HEK293 (cell line): ENCODE measurements around the gene TTLL1.

Source experiments
- CTCF ChIA-PET: fragments of 350-600 bp; formaldehyde crosslinking; extraction: SDS; loops from one replicate; lab custom pipeline; 2021; ENCODE audit warnings: antibody characterized with exemption; lab: Yijun Ruan, JAX
- POLR2A ChIA-PET: fragments of 300-600 bp; formaldehyde crosslinking; extraction: SDS; loops from one replicate; lab custom pipeline; 2020; ENCODE audit warnings: antibody characterized with exemption, inconsistent platforms; lab: Yijun Ruan, JAX
- H3K27ac ChIP-seq: fragments of 200-500 bp; sonication (Bioruptor generic); 2 replicates; pipeline ENCODE4 v1.5.1; 2014; ENCODE audit warnings: low read depth, low read length, control low read depth, inconsistent platforms; ENCODE audit errors: extremely low read depth
- H3K36me3 ChIP-seq, 2 experiments: fragments of 200-500 bp in 1 of 2; sonication (Bioruptor generic) in 1 of 2; 1 replicate in 1 of 2; 2 replicates in 1 of 2; pipeline ENCODE4 v1.5.1; 2014 to 2017; ENCODE audit warnings: inconsistent platforms in 2 of 2, low read length in 2 of 2; ENCODE audit not compliant: control insufficient read depth in 2 of 2, insufficient read depth in 1 of 2
- H3K4me1 ChIP-seq: fragments of 200-500 bp; sonication (Bioruptor generic); 2 replicates; pipeline ENCODE4 v1.5.1; 2014; ENCODE audit warnings: mild to moderate bottlenecking, low read length, inconsistent platforms; ENCODE audit not compliant: control insufficient read depth, insufficient read depth
- H3K4me3 ChIP-seq: 2 replicates; pipeline ENCODE4 v1.5.1; 2011; ENCODE audit warnings: low read depth, mild to moderate bottlenecking, control low read depth, low read length, moderate library complexity
- H3K9me3 ChIP-seq: fragments of 200-500 bp; sonication (Bioruptor generic); 2 replicates; pipeline ENCODE4 v1.5.1; 2014; ENCODE audit warnings: low read depth, low read length, inconsistent platforms; ENCODE audit not compliant: control insufficient read depth, insufficient read depth
- CTCF ChIP-seq: fragments of 450-650 bp; formaldehyde crosslinking; IDR thresholded peaks from 2 replicates; pipeline ENCODE4 v1.5.1; 2016; ENCODE audit warnings: missing biosample characterization, missing genetic modification characterization
- EGR2 ChIP-seq: fragments of 450-650 bp; formaldehyde crosslinking; IDR thresholded peaks from 2 replicates; pipeline ENCODE4 v1.5.1; 2016; ENCODE audit warnings: low read depth, missing biosample characterization, missing genetic modification characterization
- GFI1B ChIP-seq: fragments of 450-650 bp; formaldehyde crosslinking; IDR thresholded peaks from 2 replicates; pipeline ENCODE4 v1.5.1; 2016; ENCODE audit warnings: missing biosample characterization, missing genetic modification characterization
- GLIS1 ChIP-seq: fragments of 450-650 bp; formaldehyde crosslinking; IDR thresholded peaks from 2 replicates; pipeline ENCODE4 v1.5.1; 2016; ENCODE audit warnings: missing biosample characterization, missing genetic modification characterization
- KLF8 ChIP-seq: fragments of 450-650 bp; formaldehyde crosslinking; IDR thresholded peaks from 2 replicates; pipeline ENCODE4 v1.5.1; 2016; ENCODE audit warnings: missing biosample characterization, missing genetic modification characterization
- MEIS1 ChIP-seq: sonication (generic); formaldehyde crosslinking; IDR thresholded peaks from 2 replicates; pipeline ENCODE4 v1.8.1; 2022; ENCODE audit warnings: missing genetic modification reagents, mild to moderate bottlenecking, borderline replicate concordance
- PRDM4 ChIP-seq: fragments of 450-650 bp; formaldehyde crosslinking; IDR thresholded peaks from 2 replicates; pipeline ENCODE4 v1.5.1; 2017; ENCODE audit warnings: missing biosample characterization, missing genetic modification characterization
- TCF7L2 ChIP-seq: IDR thresholded peaks from 2 replicates; pipeline ENCODE4 v1.6.1; 2011; ENCODE audit warnings: low read depth, mild to moderate bottlenecking, inconsistent platforms, low read length, moderate library complexity, borderline replicate concordance
- ZBTB26 ChIP-seq: fragments of 450-650 bp; formaldehyde crosslinking; optimal IDR thresholded peaks from 2 replicates; pipeline ENCODE3; 2016; ENCODE audit warnings: missing biosample characterization, mild to moderate bottlenecking, missing genetic modification characterization
- ZIC2 ChIP-seq: fragments of 450-650 bp; formaldehyde crosslinking; IDR thresholded peaks from 2 replicates; pipeline ENCODE4 v1.5.1; 2016; ENCODE audit warnings: missing biosample characterization, missing genetic modification characterization
- ZNF239 ChIP-seq: fragments of 450-650 bp; formaldehyde crosslinking; IDR thresholded peaks from 2 replicates; pipeline ENCODE4 v1.5.1; 2016; ENCODE audit warnings: missing biosample characterization, missing genetic modification characterization
- ZNF266 ChIP-seq: fragments of 450-650 bp; formaldehyde crosslinking; IDR thresholded peaks from 2 replicates; pipeline ENCODE4 v1.5.1; 2016; ENCODE audit warnings: missing biosample characterization, missing genetic modification characterization, low read depth
- ZNF48 ChIP-seq: fragments of 450-650 bp; formaldehyde crosslinking; IDR thresholded peaks from 2 replicates; pipeline ENCODE4 v1.5.1; 2016; ENCODE audit warnings: missing biosample characterization, missing genetic modification characterization
- ZNF580 ChIP-seq: fragments of 450-650 bp; formaldehyde crosslinking; IDR thresholded peaks from 2 replicates; pipeline ENCODE4 v1.5.1; 2016; ENCODE audit warnings: missing biosample characterization, missing genetic modification characterization
- ZNF660 ChIP-seq: fragments of 450-650 bp; IDR thresholded peaks from 2 replicates; pipeline ENCODE4 v1.5.1; 2018; ENCODE audit warnings: missing biosample characterization, mild to moderate bottlenecking, missing genetic modification characterization
- ZNF837 ChIP-seq: fragments of 450-650 bp; formaldehyde crosslinking; IDR thresholded peaks from 2 replicates; pipeline ENCODE4 v1.5.1; 2016; ENCODE audit warnings: missing biosample characterization, missing genetic modification characterization

Gene TTLL1

GRCh38 chr22:43101306-43101705, 12.1 kb upstream of the TTLL1 start (continued):
- TF ChIP-seq ZBTB26 (tag by site-specific recombination) (no peak), PRDM4 (no peak)

- Histone ChIP-seq H3K27ac (no peak overlapping the region), H3K4me3 (no peak overlapping the region), H3K36me3 (no peaks in the 10 kb centered on the region), H3K9me3 (no peaks in the 10 kb centered on the region), H3K4me1 (no peaks in the 10 kb centered on the region)
- ChIA-PET CTCF (no interaction called here), POLR2A (no interaction called here)
- TF ChIP-seq KLF8 (tag by site-specific recombination), result no peak
- no peak for TF ChIP-seq ZNF837 (tag by site-specific recombination)
- TF ChIP-seq ZNF266, result no peak
- no peak for TF ChIP-seq GFI1B (tag by site-specific recombination)
- no peak for TF ChIP-seq CTCF (tag by site-specific recombination)
- TF ChIP-seq MEIS1 (CRISPR knock-in tag), result no peak
- no peak for TF ChIP-seq ZNF660 (tag by site-specific recombination)
- no peak for TF ChIP-seq ZNF580 (tag by site-specific recombination)
- TF ChIP-seq TCF7L2, result no peak
- TF ChIP-seq ZNF48 (tag by site-specific recombination), result no peak
Measured at GRCh38 chr22:43100225-43100624, 11.0 kb upstream of the TTLL1 start.

- Histone ChIP-seq H3K4me1 (no peaks in the 10 kb centered on the region), H3K36me3 (no peaks in the 10 kb centered on the region), H3K4me3 (no peak overlapping the region), H3K27ac (no peak overlapping the region), H3K9me3 (no peaks in the 10 kb centered on the region)
- TF ChIP-seq ZNF239 (tag by site-specific recombination) (no peak), EGR2 (tag by site-specific recombination) (no peak), ZIC2 (tag by site-specific recombination) (peak; percentile 85), GLIS1 (peak; percentile 52; the same call in 1 of the 2 replicates)
- ChIA-PET CTCF (interaction anchor here (0.6 to 0.7 kb wide), 4 partner anchors 9 to 847 kb away, joined by 3 to 4 read pairs (median 3); no protein-coding TSS in a partner anchor), POLR2A (interaction anchor here (0.6 kb wide), 1 partner anchor 181 kb away, joined by 3 read pairs; no protein-coding TSS in a partner anchor)
Measured at GRCh38 chr22:43099095-43099494, 9.9 kb upstream of the TTLL1 start.
